GM21529 (cell line): Measurements from ENCODE around the gene CASQ1.
A peak's percentile ranks its signal among the peaks of the same experiment; 100 is the strongest.

ENCODE experiments used
- ATAC-seq: cut with Tn5 transposase; IDR thresholded peaks from one replicate; pipeline ENCODE4 v1.9.1; 2021; ENCODE audit not compliant: unreplicated experiment

CASQ1 gene

DNA sequence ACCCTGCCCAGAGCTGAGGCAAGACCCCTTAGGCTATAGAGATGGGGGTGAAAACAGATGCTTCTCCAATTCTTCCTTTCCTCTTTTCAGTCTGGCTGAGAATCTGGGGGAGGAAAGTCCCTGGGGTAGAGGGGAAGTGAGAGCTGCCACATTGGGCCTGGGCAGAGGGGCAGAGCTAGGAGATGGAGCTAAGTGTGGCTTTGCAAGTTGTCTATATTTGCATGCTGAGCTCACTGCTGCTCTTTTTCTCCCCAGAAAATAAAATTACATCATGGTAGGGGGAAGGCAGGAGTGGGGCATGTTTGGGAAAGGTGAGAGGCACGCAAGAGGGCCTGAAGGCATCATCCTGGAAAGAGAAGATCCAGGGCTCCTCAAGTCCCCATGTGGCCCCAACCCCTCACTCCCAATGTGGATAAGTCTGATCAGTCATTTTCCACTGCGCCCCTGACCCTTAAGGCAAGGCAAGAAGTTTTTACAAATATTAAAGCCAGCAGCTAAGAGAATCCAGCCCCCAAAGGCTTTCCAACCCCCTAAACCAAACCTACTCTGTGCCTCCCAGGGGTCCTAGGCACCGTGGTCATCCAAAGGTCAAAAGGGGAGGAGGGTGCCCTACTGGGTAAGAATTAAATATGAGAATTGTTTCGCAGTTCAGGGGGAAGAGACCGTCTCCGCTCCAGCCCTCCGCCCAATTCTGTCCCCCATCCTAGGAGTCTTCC lies 14.3 kb downstream of the CASQ1 start:
- peak; percentile 65 for ATAC-seq

DNA sequence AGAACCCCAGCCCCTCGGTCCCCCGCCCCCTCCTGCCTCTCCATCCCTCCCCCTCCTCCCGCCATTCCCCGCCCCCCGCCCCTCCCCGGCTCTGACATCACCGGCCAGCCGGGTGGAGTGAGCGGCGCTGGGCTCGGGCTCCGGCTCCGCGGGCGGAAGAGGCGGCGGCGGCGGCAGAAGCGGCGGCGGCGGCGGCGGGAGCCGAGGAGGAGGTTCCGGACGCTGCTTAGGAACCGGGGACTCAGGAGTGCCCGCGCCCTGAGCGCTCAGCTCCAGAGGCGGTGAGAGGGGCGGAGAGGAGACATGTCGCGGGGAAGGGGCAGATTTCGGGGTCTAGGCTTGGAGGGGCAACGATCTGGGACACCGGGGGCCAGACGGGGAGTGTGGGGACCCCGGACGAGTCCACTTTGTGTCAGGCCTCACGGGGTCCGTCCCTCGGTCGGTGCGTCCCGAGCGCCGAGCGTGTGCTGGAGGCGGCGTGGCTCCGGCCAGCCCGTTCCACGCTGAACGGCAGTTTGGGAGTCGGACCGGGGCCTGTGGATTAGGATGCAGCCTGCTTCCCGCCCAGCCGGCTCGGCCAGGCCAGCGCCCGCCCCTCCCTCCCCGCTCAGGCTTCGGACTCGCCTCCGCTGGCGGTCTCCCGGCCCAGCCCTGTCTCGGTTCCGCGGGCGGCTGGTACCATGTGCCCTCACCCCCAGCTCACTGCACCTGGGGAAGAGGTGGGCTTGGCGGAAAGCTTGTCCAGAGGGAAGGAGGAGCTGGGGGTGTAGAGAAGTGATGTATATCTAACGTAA lies 15.1 kb downstream of the CASQ1 start, which contains the start of gene PEA15:
Gene PEA15, plus strand, starts transcription at position 143 of the 794 bp plus-strand sequence. CDS start 6,161 bp downstream, outside the sequence.
- peak; percentile 48 for ATAC-seq

DNA sequence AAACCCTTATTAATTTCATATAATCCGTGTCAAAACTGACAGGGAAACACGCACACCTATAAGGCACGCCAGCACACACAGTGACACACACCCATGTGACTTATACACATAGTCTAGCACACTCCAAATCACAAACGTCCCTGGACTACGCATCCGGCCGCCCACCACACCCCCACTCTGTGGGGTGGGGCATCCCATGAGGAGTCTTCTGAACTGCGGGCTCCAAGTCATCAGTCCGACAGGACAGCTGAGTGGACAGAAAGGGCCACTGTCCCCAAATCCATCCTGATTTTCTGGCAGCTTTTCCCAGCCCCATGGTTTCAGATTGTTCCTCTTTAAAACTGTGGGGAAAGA lies 15.6 kb downstream of the CASQ1 start:
- ATAC-seq = no peak

DNA sequence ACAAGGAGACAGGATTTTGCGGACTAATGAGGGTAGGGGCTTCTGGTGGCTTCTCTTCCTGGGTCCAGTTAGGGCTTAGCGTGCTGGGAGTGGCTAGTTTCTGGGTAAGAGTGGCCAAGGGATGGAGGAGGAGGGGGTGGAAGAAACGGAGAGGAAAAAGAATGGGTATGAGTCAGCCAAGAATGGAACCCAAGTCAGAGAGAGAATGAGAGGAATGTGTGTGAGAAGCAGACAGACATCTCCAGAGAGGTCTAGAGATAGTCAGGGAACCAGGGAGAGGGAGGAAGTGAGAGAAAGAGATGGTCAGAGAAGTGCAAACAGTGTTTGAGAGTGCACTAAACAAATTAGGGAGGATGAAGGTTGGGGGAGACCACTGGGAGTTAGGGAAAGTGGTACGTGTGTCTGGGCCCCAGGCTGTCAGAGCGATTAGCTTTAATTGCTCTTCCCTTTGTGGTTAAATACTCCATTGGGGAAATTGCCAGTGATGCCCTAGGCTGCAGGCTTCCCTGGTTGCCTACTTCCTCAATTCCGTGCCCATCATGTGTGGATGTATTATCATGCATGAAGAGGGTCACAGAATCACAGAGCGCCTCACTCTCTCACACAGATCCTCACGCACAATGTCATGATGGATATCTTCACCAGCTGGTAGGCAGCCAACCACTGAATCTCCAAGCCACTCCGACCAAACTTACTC lies 16.2 kb downstream of the CASQ1 start:
- ATAC-seq = no peak

DNA sequence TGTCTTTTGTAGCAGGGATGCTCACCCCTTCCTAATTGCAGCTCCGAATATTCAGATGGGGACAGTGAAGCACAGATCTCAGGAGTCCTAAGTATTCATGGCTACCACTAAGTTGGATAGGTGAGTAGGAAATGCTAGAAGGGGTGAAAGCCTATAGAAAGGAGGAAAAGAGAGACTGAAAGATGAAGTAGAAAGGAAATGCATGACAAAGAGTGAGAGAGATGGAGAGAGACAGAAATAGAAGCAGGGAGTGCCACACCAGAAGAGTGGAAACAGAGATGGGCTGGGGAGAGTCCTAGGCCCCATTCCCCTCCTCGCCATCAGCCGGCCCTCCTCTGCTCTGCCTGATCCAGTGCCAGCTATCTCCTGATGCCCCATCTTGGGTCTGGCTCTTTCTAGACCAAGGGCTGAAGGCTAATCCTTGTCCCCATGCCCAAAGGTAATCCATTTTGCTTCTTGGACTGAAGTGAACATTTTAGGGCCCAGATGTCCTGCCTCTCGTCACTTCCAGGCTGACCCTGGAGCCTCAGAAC lies 16.8 kb downstream of the CASQ1 start:
- no peak for ATAC-seq

DNA sequence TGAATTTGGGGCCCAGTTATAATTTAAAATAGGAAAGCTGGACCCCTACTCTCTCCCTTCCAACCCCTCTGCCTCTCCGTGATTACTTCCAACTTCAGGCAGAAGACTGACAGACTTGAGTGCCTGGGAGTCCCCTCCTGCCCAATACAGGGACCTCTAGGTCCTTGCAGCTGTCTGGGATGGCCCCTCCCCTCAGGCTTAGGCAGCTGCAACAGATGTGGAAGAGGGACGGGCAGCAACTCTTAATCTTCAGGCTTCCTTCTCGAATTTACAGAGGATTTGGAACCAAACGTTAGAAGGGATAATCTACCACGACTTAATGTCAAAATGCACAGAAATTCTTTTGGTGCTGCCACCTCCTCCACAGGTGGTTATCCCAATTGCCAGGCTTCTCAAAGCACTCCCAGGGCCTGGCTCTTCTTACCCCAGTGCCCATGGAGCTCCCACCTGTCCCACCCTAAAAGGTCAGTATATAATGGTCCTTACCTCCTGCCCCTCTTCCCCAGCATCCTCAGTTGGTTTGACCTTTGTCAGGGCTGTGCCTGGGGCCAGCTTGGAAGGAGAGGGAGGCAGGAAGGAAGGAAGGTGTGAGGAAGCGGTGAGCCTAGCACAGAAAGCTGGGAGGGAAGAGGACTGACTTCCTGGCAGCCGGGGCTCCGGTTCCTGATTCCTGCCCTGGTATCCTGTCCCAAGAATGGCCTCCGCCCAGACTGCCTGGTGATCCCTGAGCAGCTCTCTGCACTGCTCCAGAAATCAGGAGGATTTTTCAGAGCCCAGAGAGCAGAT lies 17.6 kb downstream of the CASQ1 start:
- ATAC-seq = no peak

DNA sequence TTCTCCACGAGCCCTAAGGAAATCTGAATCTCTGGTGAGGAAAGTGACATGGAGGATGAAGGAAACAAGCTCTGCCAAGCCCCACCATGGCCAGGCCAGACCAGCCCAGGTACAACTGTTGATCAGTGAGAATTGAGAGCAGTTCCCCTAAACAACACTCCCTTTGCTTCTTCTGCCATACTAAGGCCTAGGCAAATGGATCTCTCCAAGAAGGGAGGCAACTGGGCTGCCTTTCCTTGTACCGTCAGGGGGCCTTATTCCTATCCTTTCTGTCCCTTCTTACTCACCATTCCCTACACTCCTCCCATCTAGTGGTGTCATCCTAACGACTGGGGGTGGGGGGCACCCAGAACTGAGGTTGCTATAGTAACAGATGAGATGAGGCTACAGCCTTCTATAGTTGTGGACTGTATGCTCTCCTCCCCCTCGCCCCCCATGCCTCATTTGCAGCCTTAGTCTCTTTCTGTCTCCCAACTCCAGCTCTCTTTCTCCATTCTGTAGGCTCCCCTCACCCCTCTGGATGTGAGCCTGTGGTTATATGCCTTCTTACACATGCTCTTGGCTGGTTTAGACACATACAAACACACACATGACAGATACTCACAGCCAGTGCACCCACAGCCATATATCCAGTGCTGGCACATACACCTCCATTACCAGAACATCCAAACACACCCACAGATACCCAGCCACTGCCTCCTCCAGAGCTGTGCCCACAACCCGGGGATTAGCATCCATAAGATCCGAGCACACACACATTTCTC lies 18.4 kb downstream of the CASQ1 start:
- no peak for ATAC-seq

DNA sequence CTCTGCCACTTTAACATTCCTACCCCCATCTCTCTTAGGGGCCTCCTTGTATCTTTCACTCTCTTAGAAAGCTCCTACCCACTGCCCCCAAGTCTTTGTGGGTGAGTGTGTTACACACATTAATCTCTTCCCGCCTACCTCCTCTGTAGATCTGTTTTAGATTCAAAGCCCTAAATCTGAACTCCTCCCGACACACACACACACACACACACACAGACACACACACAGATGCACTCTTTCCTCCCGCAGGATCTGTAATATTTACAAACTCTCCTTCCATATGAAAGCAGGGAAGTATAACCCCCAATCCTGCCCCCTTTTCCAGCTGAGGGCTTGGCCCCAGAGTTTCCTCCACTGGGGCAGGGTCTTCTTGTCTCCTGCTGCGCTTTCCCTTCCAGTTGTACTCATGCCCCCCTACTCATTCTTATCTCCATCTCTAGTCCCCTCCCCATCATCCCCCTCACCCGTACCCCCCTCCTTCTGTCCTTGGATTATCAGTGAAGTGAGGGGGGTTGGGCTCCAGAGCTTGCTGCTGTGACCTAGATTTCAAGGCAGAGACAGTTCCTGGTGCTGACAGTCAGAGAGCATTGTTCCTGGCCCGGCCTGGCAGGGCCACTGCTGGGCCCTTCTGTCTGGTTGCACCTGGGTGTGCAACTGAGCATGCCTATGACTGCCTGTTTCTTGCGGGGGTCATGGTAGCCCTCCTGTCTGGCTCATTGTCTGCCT lies 19.1 kb downstream of the CASQ1 start:
- ATAC-seq = no peak

DNA sequence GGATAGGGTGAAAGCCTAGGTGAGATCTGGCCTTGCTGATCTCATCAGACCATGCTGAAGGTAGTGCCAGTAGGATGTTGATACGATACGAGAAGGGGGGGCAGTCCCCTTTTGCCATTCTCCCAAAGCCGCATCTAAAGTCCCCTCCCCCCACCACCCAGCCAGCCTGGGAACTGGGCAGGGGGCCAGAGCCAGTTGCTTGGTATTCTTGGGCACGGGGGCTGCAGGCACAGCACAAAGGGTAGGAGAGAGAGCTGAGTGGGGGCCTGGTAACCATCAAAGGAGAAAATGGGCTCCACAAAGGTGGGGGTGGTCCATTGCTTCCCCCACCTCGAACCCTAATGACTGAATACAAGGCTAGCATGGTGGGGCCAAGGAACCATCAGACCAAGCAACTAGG lies 20.2 kb downstream of the CASQ1 start:
- no peak for ATAC-seq

DNA sequence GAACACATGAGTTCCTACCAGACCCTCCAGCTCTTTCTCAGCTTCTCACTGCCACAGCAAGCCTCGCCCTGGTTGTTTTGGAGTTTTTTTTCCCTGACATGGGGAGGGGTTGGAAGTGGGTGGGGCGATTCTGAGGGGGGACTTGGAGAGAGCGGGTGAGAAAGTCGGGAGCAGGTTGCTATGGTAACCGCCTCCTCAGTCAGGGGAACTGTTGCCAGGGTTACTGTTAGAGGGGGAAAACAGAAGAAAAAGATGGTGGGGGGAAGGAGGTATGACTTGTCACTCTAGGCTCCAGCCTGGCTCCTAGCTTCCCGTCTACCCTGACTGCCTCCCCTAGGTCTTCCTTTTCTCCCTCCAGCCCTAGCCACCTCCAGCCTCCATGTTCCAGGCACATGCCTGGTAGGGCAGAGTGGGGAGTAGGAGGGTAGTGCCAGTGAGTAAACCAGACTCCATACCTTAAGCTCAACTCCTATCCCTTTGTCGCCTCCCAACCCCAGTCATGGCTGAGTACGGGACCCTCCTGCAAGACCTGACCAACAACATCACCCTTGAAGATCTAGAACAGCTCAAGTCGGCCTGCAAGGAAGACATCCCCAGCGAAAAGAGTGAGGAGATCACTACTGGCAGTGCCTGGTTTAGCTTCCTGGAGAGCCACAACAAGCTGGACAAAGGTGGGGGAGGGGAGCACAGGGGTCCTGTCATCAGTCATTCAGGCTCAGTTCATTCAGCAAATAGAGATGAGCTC lies 20.8 kb downstream of the CASQ1 start:
- no peak for ATAC-seq

DNA sequence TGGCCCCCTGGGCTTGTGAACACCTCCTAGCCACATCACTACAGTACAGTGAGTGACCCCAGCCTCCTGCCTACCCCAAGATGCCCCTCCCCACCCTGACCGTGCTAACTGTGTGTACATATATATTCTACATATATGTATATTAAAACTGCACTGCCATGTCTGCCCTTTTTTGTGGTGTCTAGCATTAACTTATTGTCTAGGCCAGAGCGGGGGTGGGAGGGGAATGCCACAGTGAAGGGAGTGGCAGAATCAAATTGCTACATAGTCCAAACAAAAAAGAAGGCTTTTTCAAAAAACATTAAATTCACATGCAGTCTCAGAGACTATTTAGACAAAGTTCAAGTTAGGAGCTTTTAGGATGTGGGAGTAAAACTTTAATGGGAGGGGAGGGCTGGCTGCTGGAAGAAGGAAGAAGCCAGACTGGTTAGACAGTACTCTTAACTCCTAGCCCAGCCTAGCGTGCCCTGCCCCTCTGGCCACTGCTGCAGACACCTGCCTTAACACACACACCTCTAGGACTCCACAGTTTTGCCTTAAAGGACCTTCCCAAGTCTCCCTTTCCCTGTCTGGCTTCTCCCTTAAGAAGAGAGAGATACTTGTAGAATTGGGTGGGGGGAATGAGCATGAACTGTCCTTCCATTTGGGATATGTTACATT lies 24.2 kb downstream of the CASQ1 start:
- ATAC-seq = no peak

DNA sequence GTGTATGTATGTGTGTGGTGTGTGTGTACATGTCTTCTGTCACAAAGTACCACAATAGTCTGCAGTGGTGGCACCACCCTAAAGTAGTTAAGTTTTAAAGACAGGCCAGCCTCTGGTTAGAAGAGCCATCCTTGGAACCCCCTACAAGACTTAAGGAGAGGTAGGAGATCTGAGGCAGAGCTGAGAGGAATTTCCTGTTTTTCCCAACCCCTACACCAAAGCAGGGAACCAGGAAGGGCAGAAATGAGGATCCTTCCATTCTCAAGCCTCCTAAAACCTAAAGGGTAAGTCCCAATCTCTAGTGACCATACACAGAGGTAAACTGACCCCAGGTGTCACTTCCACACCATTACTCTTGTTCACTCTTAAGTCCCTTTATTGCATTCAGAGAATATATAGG lies 25.9 kb downstream of the CASQ1 start:
- ATAC-seq = no peak

DNA sequence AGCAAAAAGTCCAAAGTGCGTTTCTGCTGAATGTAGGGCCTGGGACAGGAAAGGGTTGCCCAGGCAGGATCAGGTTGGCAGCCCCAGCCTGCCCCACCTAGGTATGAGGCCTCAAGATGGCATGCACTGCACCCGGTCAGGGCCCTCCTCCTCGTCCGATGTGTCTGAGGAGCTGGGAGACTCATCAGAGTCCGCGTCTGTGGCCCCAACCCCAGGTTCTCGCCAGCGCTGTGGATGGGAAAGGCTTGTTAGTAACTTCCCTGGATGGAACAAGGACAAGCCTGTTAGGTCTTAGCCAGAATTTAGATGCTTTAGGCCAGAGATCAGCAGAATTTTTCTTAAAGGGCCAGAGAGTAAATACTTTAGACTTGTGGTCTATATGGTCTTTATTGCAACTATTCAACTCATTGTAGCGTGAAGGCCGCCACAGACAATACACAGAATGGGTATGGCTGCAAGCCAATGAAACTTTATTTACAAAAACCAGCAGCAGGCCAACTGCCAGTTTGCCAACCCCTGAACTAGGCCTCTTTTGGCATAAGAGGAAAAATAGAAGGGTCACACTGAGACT lies 27.2 kb downstream of the CASQ1 start:
- no peak for ATAC-seq

DNA sequence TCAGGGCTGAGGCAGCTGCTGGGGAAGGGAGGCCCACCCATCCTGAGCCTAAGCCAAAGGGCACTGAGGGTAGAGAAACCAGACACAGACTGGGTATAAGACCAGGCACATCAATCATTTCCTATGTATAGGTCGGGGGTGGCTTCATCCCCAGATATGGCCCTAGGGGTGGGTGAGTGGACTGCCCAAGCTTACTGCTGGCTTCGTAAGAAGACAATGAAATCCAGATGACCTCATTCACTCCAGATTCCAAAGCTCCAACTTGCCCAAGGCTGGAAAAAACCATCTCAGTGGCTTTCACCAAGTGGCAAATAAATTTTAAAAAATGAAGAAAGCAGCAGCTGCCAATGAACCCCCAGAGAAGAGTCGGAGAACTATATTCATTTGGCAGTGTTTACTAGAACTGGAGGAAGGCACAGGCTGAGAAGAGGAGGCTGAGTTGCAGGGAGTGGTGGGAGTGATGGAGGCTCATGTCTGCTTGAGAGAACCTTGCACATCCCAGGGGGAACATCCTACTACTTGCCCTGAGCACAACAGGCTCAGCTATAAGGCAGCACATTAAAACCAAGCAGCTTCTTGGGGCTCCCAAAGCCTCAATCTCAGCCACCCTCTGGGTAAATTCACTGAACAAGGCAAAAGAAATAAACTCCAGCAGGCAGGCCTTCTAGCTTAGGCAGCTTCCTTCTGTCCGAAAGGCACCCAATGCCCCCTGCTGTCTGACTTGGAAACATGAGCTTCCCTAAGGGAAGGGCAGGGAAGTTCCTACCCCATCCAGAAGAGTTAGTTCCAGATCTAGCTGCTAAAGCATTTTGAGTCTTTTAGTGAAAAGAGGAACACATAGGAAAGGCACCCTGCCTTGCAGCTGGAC lies 28.9 kb downstream of the CASQ1 start:
- no peak for ATAC-seq

DNA sequence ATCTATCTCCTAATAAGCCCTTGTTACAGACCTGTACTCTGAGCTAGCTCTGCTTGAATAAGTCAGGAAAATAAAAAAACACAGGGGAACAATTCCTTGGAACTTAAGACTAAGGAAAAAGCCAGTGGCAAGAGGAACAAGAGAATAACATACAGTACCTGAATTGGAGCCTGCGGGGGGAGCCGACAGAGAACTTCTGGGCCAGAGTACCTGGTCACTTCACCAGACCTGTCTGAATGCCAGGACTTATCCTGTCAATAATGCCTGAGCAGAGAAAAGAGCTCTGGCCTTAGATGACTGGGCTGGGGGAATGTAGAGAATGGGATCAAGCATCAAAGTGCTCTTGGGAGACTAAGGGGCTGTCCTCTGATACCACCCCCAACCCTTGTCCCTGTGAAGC lies 29.9 kb downstream of the CASQ1 start:
- ATAC-seq = no peak

DNA sequence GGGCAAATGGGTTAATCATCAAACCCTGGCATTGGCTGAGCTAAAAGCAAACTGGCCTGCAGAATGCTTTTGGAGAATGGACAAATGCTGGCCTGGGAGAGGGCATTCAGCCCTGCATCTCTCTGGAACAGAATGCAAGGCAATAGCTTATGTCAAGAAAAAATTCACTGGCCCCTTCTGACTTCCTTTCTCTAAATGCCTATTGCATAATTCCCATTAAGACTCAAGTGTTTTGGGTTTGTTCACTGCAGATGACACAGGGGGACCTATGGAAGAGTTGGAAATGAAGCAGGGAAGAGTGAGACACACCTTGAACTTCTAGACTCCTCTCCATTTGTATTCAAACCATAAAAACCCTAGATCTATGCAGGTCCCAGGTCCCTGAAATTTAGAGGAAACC lies 30.7 kb downstream of the CASQ1 start:
- no peak for ATAC-seq

DNA sequence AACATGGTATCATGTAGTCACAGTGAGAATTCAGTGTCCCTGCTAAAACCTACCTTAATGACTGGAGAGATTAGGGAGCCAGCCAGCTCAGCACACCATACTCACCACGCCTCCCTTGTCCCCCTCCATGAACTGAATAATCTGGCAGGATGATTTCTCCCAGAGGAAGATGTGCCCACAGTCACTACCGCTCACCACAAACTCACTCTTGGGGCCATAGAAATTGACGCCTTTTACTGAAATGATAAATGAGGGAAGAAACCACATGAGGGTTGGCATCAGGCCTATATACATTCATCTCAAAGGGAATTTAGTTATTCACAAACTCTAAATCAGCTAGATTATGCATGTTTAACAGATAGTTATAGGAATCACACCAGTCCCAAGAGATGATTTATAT lies 32.2 kb downstream of the CASQ1 start:
- no peak for ATAC-seq
